Measurements from ENCODE around the gene ZRANB3.

GRCh38 chr2:135130751-135131150 is 400.3 kb downstream of the ZRANB3 start:
- TF ChIP-seq EZH2 (IDR thresholded peaks at IDR 0.05) (no peak), FOXP2 (optimal IDR thresholded peaks at IDR 0.05; ENCODE audit: control extremely low read depth, extremely low read length, insufficient read depth) (no peak)
